K562 (cell line): ENCODE results near the gene TLCD1. TPM values are rescaled to one million over a fixed set of nuclear protein-coding genes. Genes with fewer than 3 reads are reported as not detected.

Experiments
- ARHGAP35 ChIP-seq: fragments of 450-650 bp; IDR thresholded peaks from 2 replicates; pipeline ENCODE4 v1.6.1; 2018; ENCODE audit not compliant: partially characterized antibody
- CEBPG ChIP-seq, 3 experiments: fragments of 200-800 bp in 1 of 3; sonication (Bioruptor generic) in 1 of 3; sonication (generic) in 1 of 3; formaldehyde crosslinking in 1 of 3; IDR thresholded peaks in 2 of 3; conservative IDR thresholded peaks in 1 of 3; 2 replicates each; pipeline versions ENCODE4 v1.6.1 to v1.8.0; 2016 to 2022; ENCODE audit warnings: missing compliant biosample characterization in 2 of 3, missing genetic modification characterization in 2 of 3, mild to moderate bottlenecking in 1 of 3, missing genetic modification reagents in 1 of 3
- CHD4 ChIP-seq: fragments of 200-600 bp; sonication (generic); IDR thresholded peaks from 3 replicates; pipeline ENCODE4 v1.6.1; 2012; ENCODE audit warnings: low read depth, mild to moderate bottlenecking, mixed read lengths, low read length, inconsistent platforms; ENCODE audit not compliant: insufficient read depth, insufficient replicate concordance, poor library complexity, severe bottlenecking
- HINFP ChIP-seq: fragments of 450-650 bp; conservative IDR thresholded peaks from 2 replicates; pipeline ENCODE4 v1.6.1; 2016; ENCODE audit warnings: missing genetic modification characterization, low read depth, mild to moderate bottlenecking, control low read depth, missing compliant biosample characterization
- JUNB ChIP-seq: fragments of 450-650 bp; formaldehyde crosslinking; conservative IDR thresholded peaks from 2 replicates; pipeline ENCODE4 v1.4.0; 2020; ENCODE audit warnings: mild to moderate bottlenecking
- PRDM10 ChIP-seq: fragments of 450-650 bp; IDR thresholded peaks from 2 replicates; pipeline ENCODE4 v1.6.1; 2018; ENCODE audit not compliant: partially characterized antibody
- RBM17 ChIP-seq: fragments of 200-400 bp; formaldehyde crosslinking; IDR thresholded peaks from 2 replicates; pipeline ENCODE4 v1.6.1; 2017; ENCODE audit warnings: low read depth, mild to moderate bottlenecking, low read length, borderline replicate concordance
- TARDBP ChIP-seq: fragments of 450-650 bp; IDR thresholded peaks from 2 replicates; pipeline ENCODE4 v1.6.1; 2016
- ZBTB33 ChIP-seq: sonication (generic); formaldehyde crosslinking; IDR thresholded peaks from 2 replicates; pipeline ENCODE4 v1.8.1; 2023; ENCODE audit warnings: mild to moderate bottlenecking, missing genetic modification reagents
- ZKSCAN3 ChIP-seq: fragments of 250-450 bp; sonication (Bioruptor Pico); IDR thresholded peaks from 2 replicates; pipeline ENCODE4 v1.4.0; 2020
- ZNF143 ChIP-seq: sonication (generic); formaldehyde crosslinking; IDR thresholded peaks from 2 replicates; pipeline ENCODE4 v1.9.0; 2022; ENCODE audit warnings: mild to moderate bottlenecking, missing genetic modification reagents
- ZNF436 ChIP-seq: fragments of 250-450, 450-650 bp; sonication (Bioruptor Pico); formaldehyde crosslinking; IDR thresholded peaks from 2 replicates; pipeline ENCODE4 v1.7.0; 2020; ENCODE audit warnings: mild to moderate bottlenecking
- ZNF695 ChIP-seq: fragments of 450-650 bp; formaldehyde crosslinking; IDR thresholded peaks from 2 replicates; pipeline ENCODE4 v1.4.0; 2020; ENCODE audit warnings: mild to moderate bottlenecking, moderate library complexity
- ZNF764 ChIP-seq: fragments of 250-450 bp; sonication (Bioruptor Pico); IDR thresholded peaks from 2 replicates; pipeline ENCODE4 v1.4.0; 2020; ENCODE audit warnings: low read depth, mild to moderate bottlenecking, moderate library complexity
- polyA plus RNA-seq, 8 experiments: library from polyadenylated mRNA; depleted of rRNA in 4 of 8; stranded (reverse) in 5 of 8; unstranded in 3 of 8; fragments of >200 nt; fragmentation: Nextera tagmentation in 2 of 8; fragmentation: Illumina TruSeq in 1 of 8; extraction: Ambion mirVana in 2 of 8; extraction: Trizol in 1 of 8; gene quantifications; 2 replicates each; pipeline versions ENCODE4 v1.2.1 to v1.2.3, GENCODE V29; 2011 to 2014; ENCODE audit warnings: inconsistent platforms in 1 of 8, missing spikeins in 1 of 8
- total RNA-seq, 7 experiments: library from RNA; depleted of rRNA in 6 of 7; stranded (reverse); fragments of >200 nt in 6 of 7; fragmentation: Illumina TruSeq in 2 of 7; extraction: Trizol in 2 of 7; gene quantifications; 2 replicates each; pipeline versions ENCODE4 v1.2.1 to v1.2.3, GENCODE V29; 2011 to 2021; ENCODE audit warnings: low replicate concordance in 1 of 7
- TF ChIP-seq, protein P1 (sequence below): sonication (generic); formaldehyde crosslinking; IDR thresholded peaks from 2 replicates; pipeline ENCODE4 v1.4.0; 2020; ENCODE audit warnings: mild to moderate bottlenecking, missing genetic modification reagents
- TF ChIP-seq, protein P2 (sequence below): fragments of 450-650 bp; IDR thresholded peaks from one replicate; pipeline ENCODE4 v1.6.1; 2018; ENCODE audit warnings: mild to moderate bottlenecking, moderate library complexity; ENCODE audit not compliant: partially characterized antibody

The TLCD1 gene
- total and polyA plus RNA-seq, 9 of the 15 experiments (the other 6 are each of a cell fraction or from before 2014, with no cell fraction given): 6.8 to 37.7 (median 21.7) TPM

DNA sequence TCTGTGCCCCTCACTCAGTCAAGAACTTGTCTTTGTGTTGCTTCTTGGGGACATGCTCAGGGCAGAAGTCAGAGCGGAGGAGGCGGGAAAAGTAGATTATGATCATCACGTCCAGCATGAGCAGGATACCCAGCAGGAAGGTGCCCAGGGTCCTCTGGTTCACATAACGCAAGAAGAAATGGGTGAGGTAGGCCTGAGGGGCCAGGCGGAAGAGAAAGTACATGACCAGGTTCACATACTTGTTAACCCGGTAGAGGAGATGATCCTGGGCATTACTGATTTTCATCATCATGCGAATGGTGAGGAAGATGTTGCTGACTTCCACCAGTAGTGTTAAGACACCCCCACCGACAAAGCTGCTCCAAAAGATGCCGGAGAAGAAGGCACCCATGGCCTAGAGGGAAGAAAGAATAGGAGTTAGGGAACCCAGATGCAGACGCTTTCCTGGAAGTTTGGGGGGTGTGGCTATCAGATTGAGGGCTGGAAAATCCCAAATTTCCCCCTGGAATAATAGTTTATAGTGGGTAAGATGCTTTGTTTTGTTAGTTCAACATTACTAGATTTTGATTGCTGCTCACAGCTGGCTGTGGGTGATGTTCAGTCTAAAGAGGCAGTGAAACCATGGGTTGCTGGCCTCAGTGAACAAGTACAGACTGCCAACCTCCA is 1.4 kb downstream of the TLCD1 start (continued):
- TF ChIP-seq HINFP (no peak), CHD4 (no peak), ZNF143 (CRISPR knock-in tag) (no peak), TARDBP (no peak), ARHGAP35 (no peak), RBM17 (no peak), CEBPG (CRISPR knock-in tag; IDR thresholded peaks at IDR 0.05) (no peak), CEBPG (tag; conservative IDR thresholded peaks at IDR 0.05 in 1 of 2, IDR thresholded peaks at IDR 0.05 in 1 of 2) (no peak), ZKSCAN3 (CRISPR knock-in tag) (no peak), JUNB (CRISPR knock-in tag) (no peak), ZNF764 (CRISPR knock-in tag) (no peak), ZNF695 (CRISPR knock-in tag) (peak; percentile 7; the same call in 1 of the 2 replicates), ZBTB33 (peak; percentile 61; the same call in 1 of the 2 replicates), ZNF436 (CRISPR knock-in tag) (peak; percentile 56), PRDM10 (no peak)
- TF ChIP-seq, protein P1, sequence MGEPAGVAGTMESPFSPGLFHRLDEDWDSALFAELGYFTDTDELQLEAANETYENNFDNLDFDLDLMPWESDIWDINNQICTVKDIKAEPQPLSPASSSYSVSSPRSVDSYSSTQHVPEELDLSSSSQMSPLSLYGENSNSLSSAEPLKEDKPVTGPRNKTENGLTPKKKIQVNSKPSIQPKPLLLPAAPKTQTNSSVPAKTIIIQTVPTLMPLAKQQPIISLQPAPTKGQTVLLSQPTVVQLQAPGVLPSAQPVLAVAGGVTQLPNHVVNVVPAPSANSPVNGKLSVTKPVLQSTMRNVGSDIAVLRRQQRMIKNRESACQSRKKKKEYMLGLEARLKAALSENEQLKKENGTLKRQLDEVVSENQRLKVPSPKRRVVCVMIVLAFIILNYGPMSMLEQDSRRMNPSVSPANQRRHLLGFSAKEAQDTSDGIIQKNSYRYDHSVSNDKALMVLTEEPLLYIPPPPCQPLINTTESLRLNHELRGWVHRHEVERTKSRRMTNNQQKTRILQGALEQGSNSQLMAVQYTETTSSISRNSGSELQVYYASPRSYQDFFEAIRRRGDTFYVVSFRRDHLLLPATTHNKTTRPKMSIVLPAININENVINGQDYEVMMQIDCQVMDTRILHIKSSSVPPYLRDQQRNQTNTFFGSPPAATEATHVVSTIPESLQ (CRISPR knock-in tag): no peak
- TF ChIP-seq, protein P2, sequence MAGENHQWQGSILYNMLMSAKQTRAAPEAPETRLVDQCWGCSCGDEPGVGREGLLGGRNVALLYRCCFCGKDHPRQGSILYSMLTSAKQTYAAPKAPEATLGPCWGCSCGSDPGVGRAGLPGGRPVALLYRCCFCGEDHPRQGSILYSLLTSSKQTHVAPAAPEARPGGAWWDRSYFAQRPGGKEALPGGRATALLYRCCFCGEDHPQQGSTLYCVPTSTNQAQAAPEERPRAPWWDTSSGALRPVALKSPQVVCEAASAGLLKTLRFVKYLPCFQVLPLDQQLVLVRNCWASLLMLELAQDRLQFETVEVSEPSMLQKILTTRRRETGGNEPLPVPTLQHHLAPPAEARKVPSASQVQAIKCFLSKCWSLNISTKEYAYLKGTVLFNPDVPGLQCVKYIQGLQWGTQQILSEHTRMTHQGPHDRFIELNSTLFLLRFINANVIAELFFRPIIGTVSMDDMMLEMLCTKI: no peak
